ENCODE data around the gene PLXND1. TPM values are rescaled to one million over a fixed set of nuclear protein-coding genes. Genes with fewer than 3 reads are reported as not detected.

PLXND1 gene
- total RNA-seq, 4 donors from 2014 or later, result 191 to 351 (median 205) TPM

GRCh38 chr3:129507181-129507831 lies 99.2 kb downstream of the PLXND1 start:
- no peak for TF ChIP-seq CTCF (IDR thresholded peaks at IDR 0.05; ENCODE audit: low read depth)

GRCh38 chr3:129506231-129506742 lies 100.2 kb downstream of the PLXND1 start:
- TF ChIP-seq CTCF (IDR thresholded peaks at IDR 0.05; ENCODE audit: low read depth), result no peak

DNA sequence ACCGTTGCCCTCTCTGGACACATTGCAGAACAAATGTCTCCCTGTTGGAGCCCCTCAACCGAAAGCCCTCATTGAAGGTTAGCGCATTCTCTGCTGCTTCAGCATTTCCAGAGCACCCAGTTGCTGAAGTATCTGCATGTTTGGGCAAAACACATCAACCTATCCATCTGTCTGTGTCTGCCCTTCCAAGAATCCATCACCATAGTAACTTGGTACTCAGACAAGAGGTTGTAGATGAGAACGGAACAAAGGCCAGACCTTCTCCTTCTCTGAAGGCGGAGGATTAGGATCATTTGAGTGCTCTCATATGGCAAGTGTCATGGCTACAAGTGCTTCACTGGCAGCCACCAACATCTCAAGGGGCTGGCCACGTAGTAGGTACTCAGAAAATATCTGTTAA lies 101.1 kb downstream of the PLXND1 start:
- no peak for TF ChIP-seq CTCF (IDR thresholded peaks at IDR 0.05; ENCODE audit: low read depth)

Small RNAs within 50 kb of the gene (small RNA-seq; reads per million reads assigned to genes)
- not detected for gene RN7SL752P

Other genes starting within 250 kb of the PLXND1 start
- gene EFCAB12, start 178.0 kb downstream of the PLXND1 start, total RNA-seq, result 1 to 10 TPM in 1 of 4 donors, under 1 TPM in 1, not detected in 2; 0.94 to 1.0 TPM
- gene MBD4, start 166.7 kb downstream of the PLXND1 start, total RNA-seq, result 10 to 100 TPM; 25.1 to 44.9 (median 31.9) TPM
- gene IFT122, start 166.5 kb downstream of the PLXND1 start, total RNA-seq, result 10 to 100 TPM; 26.4 to 57.3 (median 45.3) TPM
- not detected for gene RHO, start 78.0 kb downstream of the PLXND1 start, total RNA-seq
- not detected for gene H1-8, start 63.5 kb downstream of the PLXND1 start, total RNA-seq